ENCODE measurements around the gene GPR152. TPM values are rescaled to one million over a fixed set of nuclear protein-coding genes. Genes with fewer than 3 reads are reported as not detected.

Gene GPR152
- total and polyA plus RNA-seq, 7 donors, result not detected

DNA sequence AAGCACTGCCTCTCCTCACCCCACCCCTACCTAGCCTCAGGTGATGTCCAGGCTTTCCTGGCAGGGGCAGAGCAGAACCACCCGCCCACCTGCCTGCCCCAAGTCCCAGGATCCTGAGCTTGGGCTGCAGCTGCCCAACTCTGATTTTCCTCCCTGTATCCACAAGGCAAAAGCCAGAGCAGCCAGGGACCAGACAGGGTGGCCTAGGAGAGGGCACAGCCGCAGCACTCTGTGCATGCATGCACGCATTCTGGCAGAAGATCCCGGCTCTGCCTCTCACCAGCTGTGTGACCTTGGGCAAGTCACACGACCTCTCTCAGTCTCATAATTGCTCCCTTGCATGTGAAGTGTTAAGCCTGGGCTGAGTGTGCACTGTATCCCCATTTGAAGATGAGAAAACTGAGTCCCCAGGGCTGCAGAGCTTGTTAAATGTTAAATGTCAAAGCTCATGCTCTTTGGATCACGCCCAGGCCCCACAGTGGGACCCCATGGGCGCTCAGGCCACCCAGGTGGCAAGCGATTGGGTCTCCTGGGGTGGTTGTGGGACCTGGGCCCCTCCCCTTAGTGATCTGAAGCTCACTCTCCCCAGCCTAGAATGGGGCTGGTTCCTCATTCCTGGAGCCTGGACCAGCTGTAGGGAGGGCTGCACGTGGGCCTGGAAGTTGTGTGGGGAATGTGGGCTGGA is 39.9 kb downstream of the GPR152 start:
- Histone ChIP-seq H3K36me3 (no peaks in the 10 kb centered on the region), H3K27me3 (peaks cover 37 to 76% (median 46%) of the 10 kb centered on the region in 3 donors), H3K4me1 (peaks cover 0 to 24% (median 18%) of the 10 kb centered on the region in 4 donors), H3K9me3 (no peaks in the 10 kb centered on the region), H3K4me3 (no peak overlapping the region), H3K27ac (no peak overlapping the region)
- DNase-seq, result no peak
- no peak for TF ChIP-seq POLR2A (IDR thresholded peaks at IDR 0.05)
- TF ChIP-seq EP300 (IDR thresholded peaks at IDR 0.05), result no peak
- no peak for TF ChIP-seq POLR2AphosphoS5 (IDR thresholded peaks at IDR 0.05)
- TF ChIP-seq CTCF (IDR thresholded peaks at IDR 0.05), result no peak
- intact Hi-C loops (cut with DNase I), result no loop called here
- WGBS, 2 donors, result 59 to 67% methylated on average over 9 of the region's 9 CpGs

DNA sequence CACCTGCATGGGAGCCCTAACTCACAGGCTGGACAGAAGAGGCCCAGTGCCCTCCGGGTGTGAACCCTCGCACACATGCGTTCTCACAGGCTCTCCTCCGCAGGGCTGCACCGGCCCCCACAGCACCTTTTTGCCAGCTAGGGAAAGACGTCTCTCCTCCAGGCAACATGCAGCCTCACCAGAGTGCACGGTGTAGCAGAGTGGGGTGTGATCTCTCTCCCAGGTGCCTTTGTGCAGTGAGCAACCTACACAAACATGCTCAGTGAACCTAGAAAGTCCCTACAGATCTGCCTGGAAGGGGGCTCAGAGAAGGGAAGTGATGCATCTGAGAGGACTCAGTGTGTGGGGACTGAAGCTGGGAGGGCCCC is 40.8 kb downstream of the GPR152 start:
- intact Hi-C loops (cut with DNase I), result no loop called here
- peaks cover 0 to 20% (median 16%) of the 10 kb centered on the region in 4 donors for H3K4me1 ChIP-seq

GRCh38 chr11:67410984-67411784 is 41.3 kb downstream of the GPR152 start:
- Histone ChIP-seq H3K4me1 (peaks cover 0 to 14% (median 13%) of the 10 kb centered on the region in 4 donors), H3K27me3 (peaks cover 37 to 91% (median 51%) of the 10 kb centered on the region in 3 donors), H3K9me3 (no peaks in the 10 kb centered on the region), H3K36me3 (no peaks in the 10 kb centered on the region), H3K27ac (no peak overlapping the region), H3K4me3 (no peak overlapping the region)
- intact Hi-C loops (cut with DNase I), result no loop called here
- TF ChIP-seq POLR2AphosphoS5 (IDR thresholded peaks at IDR 0.05) (no peak), POLR2A (IDR thresholded peaks at IDR 0.05) (no peak), EP300 (IDR thresholded peaks at IDR 0.05) (no peak), CTCF (IDR thresholded peaks at IDR 0.05) (no peak)
- DNase-seq, result no peak
- WGBS, 2 donors, result 82 to 85% methylated on average over 17 of the region's 17 CpGs

More for the DNA sequence above, 40.8 kb downstream of the GPR152 start:
- no peak for TF ChIP-seq CTCF (IDR thresholded peaks at IDR 0.05)
- no peak for TF ChIP-seq POLR2AphosphoS5 (IDR thresholded peaks at IDR 0.05)
- TF ChIP-seq EP300 (IDR thresholded peaks at IDR 0.05), result no peak
- no peak for TF ChIP-seq POLR2A (IDR thresholded peaks at IDR 0.05)
- no peak overlapping the region for H3K4me3 ChIP-seq
- H3K36me3 ChIP-seq, result no peaks in the 10 kb centered on the region
- H3K27me3 ChIP-seq, result peaks cover 37 to 85% (median 46%) of the 10 kb centered on the region in 3 donors
- 60 to 64% methylated on average over 7 of the region's 7 CpGs for WGBS, 2 donors
- H3K27ac ChIP-seq, result no peak overlapping the region
- DNase-seq, result no peak
- H3K9me3 ChIP-seq, result no peaks in the 10 kb centered on the region

DNA sequence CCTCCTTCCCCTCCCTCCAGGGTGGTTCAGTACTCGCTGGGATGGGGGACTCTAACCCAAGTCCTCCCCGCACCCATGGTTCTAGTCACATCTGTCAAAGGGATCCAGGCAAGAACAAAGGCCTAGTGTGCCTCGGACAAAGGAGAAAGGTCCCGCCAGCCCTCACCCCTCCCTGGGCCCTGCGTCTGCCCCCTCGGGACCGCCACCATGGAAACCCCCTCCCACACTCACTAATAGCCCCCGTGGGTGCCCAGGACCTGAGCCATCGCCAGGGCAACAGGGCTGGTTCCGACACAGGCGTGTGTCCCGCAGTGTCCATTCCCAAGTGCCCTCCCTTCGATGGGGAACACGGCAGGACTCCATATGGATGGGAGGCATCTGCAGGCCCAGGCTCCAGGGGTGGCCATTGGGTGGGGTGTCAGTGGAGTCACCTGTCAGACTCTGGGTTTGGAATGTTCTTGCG is 42.1 kb downstream of the GPR152 start:
- DNase-seq, result no peak
- WGBS, 2 donors, result 58 to 64% methylated on average over 15 of the region's 15 CpGs
- no peaks in the 10 kb centered on the region for H3K36me3 ChIP-seq
- H3K27ac ChIP-seq, result no peak overlapping the region
- H3K27me3 ChIP-seq, result peaks cover 32 to 98% (median 59%) of the 10 kb centered on the region in 3 donors
- no peak overlapping the region for H3K4me3 ChIP-seq
- no peaks in the 10 kb centered on the region for H3K9me3 ChIP-seq
- peaks cover 0 to 7% (median 5%) of the 10 kb centered on the region in 4 donors for H3K4me1 ChIP-seq
- intact Hi-C loops (cut with DNase I), result no loop called here
- TF ChIP-seq POLR2A (IDR thresholded peaks at IDR 0.05) (no peak), CTCF (IDR thresholded peaks at IDR 0.05) (no peak), POLR2AphosphoS5 (IDR thresholded peaks at IDR 0.05) (no peak), EP300 (IDR thresholded peaks at IDR 0.05) (no peak)

Measured in sigmoid colon (tissue), 7 donors.